H1 (cell line): ENCODE data around the gene MYL6B. TPM values are rescaled to one million over a fixed set of nuclear protein-coding genes. Genes with fewer than 3 reads are reported as not detected.

Experiments
- ATF2 ChIP-seq: IDR thresholded peaks from 2 replicates; pipeline ENCODE4 v1.6.1; 2012; ENCODE audit warnings: low read length, inconsistent platforms
- JUN ChIP-seq: IDR thresholded peaks from 2 replicates; pipeline ENCODE4 v1.6.1; 2011; ENCODE audit warnings: low read depth, mild to moderate bottlenecking, improper control_type of control experiment, low read length
- POLR2A ChIP-seq, 2 experiments: IDR thresholded peaks; 1 replicate in 1 of 2; 2 replicates in 1 of 2; pipeline ENCODE4 v1.6.1; 2011; ENCODE audit warnings: low read depth in 2 of 2, low read length in 2 of 2, mild to moderate bottlenecking in 2 of 2; ENCODE audit errors: control extremely low read depth in 1 of 2
- polyA plus RNA-seq, 7 experiments: library from polyadenylated mRNA; depleted of rRNA in 3 of 7; stranded (reverse) in 5 of 7; unstranded in 2 of 7; fragments of >200 nt in 5 of 7; fragments of 200-250 nt in 2 of 7; gene quantifications; 1 replicate in 5 of 7; 2 replicates in 1 of 7; 4 replicates in 1 of 7; pipeline versions ENCODE4 v1.2.1 to v1.2.3, GENCODE V29; 2011 to 2013; ENCODE audit warnings: missing spikeins in 2 of 7, mixed read lengths in 2 of 7
- total RNA-seq: library from RNA; stranded (reverse); fragmentation: NEBNext Ultra II Directional; extraction: Animal tissue kit (Norgen Biotek cat#: 25700); gene quantifications from 2 replicates; pipeline ENCODE4 v1.2.1, GENCODE V29; 2021

The MYL6B gene
- total and polyA plus RNA-seq, 2 of the 8 experiments (the other 6 are each of a cell fraction or from before 2014, with no cell fraction given): 163 to 202 TPM

GRCh38 chr12:56188131-56188777, 35.9 kb downstream of the MYL6B start (continued):
- no peak for TF ChIP-seq ATF2
- TF ChIP-seq POLR2A (IDR thresholded peaks at IDR 0.05; ENCODE audit: control extremely low read depth in 1 of 2, low read depth in 2 of 2, low read length in 2 of 2): no peak
- no peak for TF ChIP-seq JUN
